Measurements from ENCODE around the gene ECM1.

The ECM1 gene

GRCh38 chr1:150516050-150516591 is 8.2 kb downstream of the ECM1 start:
- Histone ChIP-seq H3K27ac (ENCODE audit: low read length) (no peak overlapping the region), H3K9me3 (ENCODE audit: insufficient read depth, low read length) (no peaks in the 10 kb centered on the region)

GRCh38 chr1:150516616-150517015 is 8.7 kb downstream of the ECM1 start:
- TF ChIP-seq EZH2phosphoT487 (IDR thresholded peaks at IDR 0.05; ENCODE audit: low read depth): no peak
- peak; percentile 47 for TF ChIP-seq CTCF (IDR thresholded peaks at IDR 0.05; ENCODE audit: low read depth, low read length)
- H3K9ac ChIP-seq (ENCODE audit: low read length): peak overlapping the region; percentile 69
- no peaks in the 10 kb centered on the region for H4K20me1 ChIP-seq (ENCODE audit: insufficient read depth, low read length)
- no peaks in the 10 kb centered on the region for H3K36me3 ChIP-seq (replicated peaks; ENCODE audit: low read depth, low read length)
- no peak overlapping the region for H3K27ac ChIP-seq (ENCODE audit: low read length)
- H3K4me1 ChIP-seq (ENCODE audit: low read length): peaks cover 10% of the 10 kb centered on the region
- H3K79me2 ChIP-seq (ENCODE audit: low read length): no peaks in the 10 kb centered on the region
- no peaks in the 10 kb centered on the region for H3K9me3 ChIP-seq (ENCODE audit: insufficient read depth, low read length)
- 0 out of 2 replicates have a peak overlapping the region, but pooled peaks have one; percentile 35 for H2AFZ ChIP-seq (ENCODE audit: low read depth, low read length)
- H3K4me2 ChIP-seq (ENCODE audit: low read length): peak overlapping the region; percentile 87
- peak overlapping the region; percentile 80 for H3K4me3 ChIP-seq (ENCODE audit: low read length)
- no peaks in the 10 kb centered on the region for H3K27me3 ChIP-seq (ENCODE audit: low read depth, low read length)

More at GRCh38 chr1:150516050-150516591, 8.2 kb downstream of the ECM1 start:
- Histone ChIP-seq H3K36me3 (replicated peaks; ENCODE audit: low read depth, low read length) (no peaks in the 10 kb centered on the region), H3K4me1 (ENCODE audit: low read length) (peaks cover 10% of the 10 kb centered on the region), H3K4me3 (ENCODE audit: low read length) (peak overlapping the region; percentile 80), H3K9ac (ENCODE audit: low read length) (peak overlapping the region; percentile 69), H3K27me3 (ENCODE audit: low read depth, low read length) (no peaks in the 10 kb centered on the region), H3K4me2 (ENCODE audit: low read length) (peak overlapping the region; percentile 87), H3K79me2 (ENCODE audit: low read length) (no peaks in the 10 kb centered on the region), H2AFZ (ENCODE audit: low read depth, low read length) (0 out of 2 replicates have a peak overlapping the region, but pooled peaks have one; percentile 35), H4K20me1 (ENCODE audit: insufficient read depth, low read length) (no peaks in the 10 kb centered on the region)
- TF ChIP-seq CTCF (IDR thresholded peaks at IDR 0.05; ENCODE audit: low read depth, low read length) (no peak), EZH2phosphoT487 (IDR thresholded peaks at IDR 0.05; ENCODE audit: low read depth) (no peak)

GRCh38 chr1:150521196-150521968 is 13.5 kb downstream of the ECM1 start:
- H2AFZ ChIP-seq (ENCODE audit: low read depth, low read length): no peak overlapping the region
- H3K27me3 ChIP-seq (ENCODE audit: low read depth, low read length): no peaks in the 10 kb centered on the region
- H3K4me2 ChIP-seq (ENCODE audit: low read length): no peak overlapping the region
- H3K4me3 ChIP-seq (ENCODE audit: low read length): no peak overlapping the region
- no peaks in the 10 kb centered on the region for H4K20me1 ChIP-seq (ENCODE audit: insufficient read depth, low read length)
- H3K9ac ChIP-seq (ENCODE audit: low read length): no peak overlapping the region
- TF ChIP-seq EZH2phosphoT487 (IDR thresholded peaks at IDR 0.05; ENCODE audit: low read depth) (no peak), CTCF (IDR thresholded peaks at IDR 0.05; ENCODE audit: low read depth, low read length) (no peak)
- peaks cover 5% of the 10 kb centered on the region for H3K4me1 ChIP-seq (ENCODE audit: low read length)
- H3K27ac ChIP-seq (ENCODE audit: low read length): no peak overlapping the region
- H3K79me2 ChIP-seq (ENCODE audit: low read length): no peaks in the 10 kb centered on the region
- no peaks in the 10 kb centered on the region for H3K9me3 ChIP-seq (ENCODE audit: insufficient read depth, low read length)
- H3K36me3 ChIP-seq (replicated peaks; ENCODE audit: low read depth, low read length): no peaks in the 10 kb centered on the region

GRCh38 chr1:150525348-150525747 is 17.4 kb downstream of the ECM1 start:
- no peak overlapping the region for H3K27ac ChIP-seq (ENCODE audit: low read length)
- no peaks in the 10 kb centered on the region for H3K36me3 ChIP-seq (replicated peaks; ENCODE audit: low read depth, low read length)
- TF ChIP-seq CTCF (IDR thresholded peaks at IDR 0.05; ENCODE audit: low read depth, low read length) (no peak), EZH2phosphoT487 (IDR thresholded peaks at IDR 0.05; ENCODE audit: low read depth) (no peak)
- H4K20me1 ChIP-seq (ENCODE audit: insufficient read depth, low read length): no peaks in the 10 kb centered on the region
- no peak overlapping the region for H3K9ac ChIP-seq (ENCODE audit: low read length)
- H3K4me3 ChIP-seq (ENCODE audit: low read length): no peak overlapping the region
- no peaks in the 10 kb centered on the region for H3K9me3 ChIP-seq (ENCODE audit: insufficient read depth, low read length)
- H3K4me1 ChIP-seq (ENCODE audit: low read length): peaks cover 9% of the 10 kb centered on the region; the same call in 1 of the 2 replicates
- no peak overlapping the region for H2AFZ ChIP-seq (ENCODE audit: low read depth, low read length)
- H3K27me3 ChIP-seq (ENCODE audit: low read depth, low read length): no peaks in the 10 kb centered on the region
- H3K4me2 ChIP-seq (ENCODE audit: low read length): no peak overlapping the region
- H3K79me2 ChIP-seq (ENCODE audit: low read length): no peaks in the 10 kb centered on the region

Measured in OCI-LY3 (cell line).